ENCODE results near the gene PITHD1.

- no peak for TF ChIP-seq USF2 (IDR thresholded peaks at IDR 0.05; ENCODE audit: borderline replicate concordance, low read depth, low read length)
- TF ChIP-seq ZNF24 (IDR thresholded peaks at IDR 0.05) = no peak
- TF ChIP-seq CEBPB (IDR thresholded peaks at IDR 0.05; ENCODE audit: borderline replicate concordance in 1 of 2, low read depth in 2 of 2, low read length in 2 of 2) = no peak
Measured at GRCh38 chr1:23827717-23828116, 49.5 kb downstream of the PITHD1 start.

All from GM12878 (cell line).